ENCODE data around the gene KSR1. TPM values are rescaled to one million over a fixed set of nuclear protein-coding genes. Genes with fewer than 3 reads are reported as not detected.

Gene KSR1
- polyA plus RNA-seq, 1 donor from 2014 or later = 9.2 TPM

DNA sequence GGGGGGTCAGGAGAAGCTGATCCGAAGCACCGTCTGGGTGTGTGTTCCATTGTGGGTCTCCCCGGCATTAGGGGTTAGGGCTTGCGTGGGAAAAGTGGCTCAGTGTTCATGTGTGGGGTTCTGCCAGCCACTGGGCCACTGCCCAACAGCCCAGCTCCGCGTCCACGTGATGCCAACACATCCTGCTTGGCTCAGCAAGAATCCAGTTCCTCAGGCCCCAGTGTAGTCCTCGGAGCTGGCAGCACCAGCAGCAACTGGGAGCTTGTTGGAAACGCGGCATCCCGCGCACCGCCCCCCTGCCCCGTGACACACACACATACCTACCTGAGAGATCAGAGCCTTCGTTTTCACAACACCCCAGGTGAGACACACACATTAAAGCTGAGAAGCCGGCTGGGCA lies 193.7 kb downstream of the KSR1 start:
- TF ChIP-seq EZH2 (IDR thresholded peaks at IDR 0.05; ENCODE audit: borderline replicate concordance, insufficient read depth, low read length, poor library complexity, severe bottlenecking) = no peak
- no peak for TF ChIP-seq POLR2AphosphoS5 (IDR thresholded peaks at IDR 0.05)
- TF ChIP-seq, protein P1, sequence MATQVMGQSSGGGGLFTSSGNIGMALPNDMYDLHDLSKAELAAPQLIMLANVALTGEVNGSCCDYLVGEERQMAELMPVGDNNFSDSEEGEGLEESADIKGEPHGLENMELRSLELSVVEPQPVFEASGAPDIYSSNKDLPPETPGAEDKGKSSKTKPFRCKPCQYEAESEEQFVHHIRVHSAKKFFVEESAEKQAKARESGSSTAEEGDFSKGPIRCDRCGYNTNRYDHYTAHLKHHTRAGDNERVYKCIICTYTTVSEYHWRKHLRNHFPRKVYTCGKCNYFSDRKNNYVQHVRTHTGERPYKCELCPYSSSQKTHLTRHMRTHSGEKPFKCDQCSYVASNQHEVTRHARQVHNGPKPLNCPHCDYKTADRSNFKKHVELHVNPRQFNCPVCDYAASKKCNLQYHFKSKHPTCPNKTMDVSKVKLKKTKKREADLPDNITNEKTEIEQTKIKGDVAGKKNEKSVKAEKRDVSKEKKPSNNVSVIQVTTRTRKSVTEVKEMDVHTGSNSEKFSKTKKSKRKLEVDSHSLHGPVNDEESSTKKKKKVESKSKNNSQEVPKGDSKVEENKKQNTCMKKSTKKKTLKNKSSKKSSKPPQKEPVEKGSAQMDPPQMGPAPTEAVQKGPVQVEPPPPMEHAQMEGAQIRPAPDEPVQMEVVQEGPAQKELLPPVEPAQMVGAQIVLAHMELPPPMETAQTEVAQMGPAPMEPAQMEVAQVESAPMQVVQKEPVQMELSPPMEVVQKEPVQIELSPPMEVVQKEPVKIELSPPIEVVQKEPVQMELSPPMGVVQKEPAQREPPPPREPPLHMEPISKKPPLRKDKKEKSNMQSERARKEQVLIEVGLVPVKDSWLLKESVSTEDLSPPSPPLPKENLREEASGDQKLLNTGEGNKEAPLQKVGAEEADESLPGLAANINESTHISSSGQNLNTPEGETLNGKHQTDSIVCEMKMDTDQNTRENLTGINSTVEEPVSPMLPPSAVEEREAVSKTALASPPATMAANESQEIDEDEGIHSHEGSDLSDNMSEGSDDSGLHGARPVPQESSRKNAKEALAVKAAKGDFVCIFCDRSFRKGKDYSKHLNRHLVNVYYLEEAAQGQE (IDR thresholded peaks at IDR 0.05; ENCODE audit: borderline replicate concordance) = no peak
- TF ChIP-seq, protein P2, sequence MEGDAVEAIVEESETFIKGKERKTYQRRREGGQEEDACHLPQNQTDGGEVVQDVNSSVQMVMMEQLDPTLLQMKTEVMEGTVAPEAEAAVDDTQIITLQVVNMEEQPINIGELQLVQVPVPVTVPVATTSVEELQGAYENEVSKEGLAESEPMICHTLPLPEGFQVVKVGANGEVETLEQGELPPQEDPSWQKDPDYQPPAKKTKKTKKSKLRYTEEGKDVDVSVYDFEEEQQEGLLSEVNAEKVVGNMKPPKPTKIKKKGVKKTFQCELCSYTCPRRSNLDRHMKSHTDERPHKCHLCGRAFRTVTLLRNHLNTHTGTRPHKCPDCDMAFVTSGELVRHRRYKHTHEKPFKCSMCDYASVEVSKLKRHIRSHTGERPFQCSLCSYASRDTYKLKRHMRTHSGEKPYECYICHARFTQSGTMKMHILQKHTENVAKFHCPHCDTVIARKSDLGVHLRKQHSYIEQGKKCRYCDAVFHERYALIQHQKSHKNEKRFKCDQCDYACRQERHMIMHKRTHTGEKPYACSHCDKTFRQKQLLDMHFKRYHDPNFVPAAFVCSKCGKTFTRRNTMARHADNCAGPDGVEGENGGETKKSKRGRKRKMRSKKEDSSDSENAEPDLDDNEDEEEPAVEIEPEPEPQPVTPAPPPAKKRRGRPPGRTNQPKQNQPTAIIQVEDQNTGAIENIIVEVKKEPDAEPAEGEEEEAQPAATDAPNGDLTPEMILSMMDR (IDR thresholded peaks at IDR 0.05; ENCODE audit: poor library complexity, severe bottlenecking) = no peak
- TF ChIP-seq RAD21 (conservative IDR thresholded peaks at IDR 0.05) = no peak
- no peak for TF ChIP-seq EP300 (conservative IDR thresholded peaks at IDR 0.05; ENCODE audit: poor library complexity, severe bottlenecking)
- TF ChIP-seq MXI1 (conservative IDR thresholded peaks at IDR 0.05; ENCODE audit: poor library complexity, severe bottlenecking) = no peak
- H3K27me3 ChIP-seq (ENCODE audit: insufficient read depth, low read depth, low read length) = no peaks in the 10 kb centered on the region
- no peak overlapping the region for H3K27ac ChIP-seq (ENCODE audit: low read length)
- H4K20me1 ChIP-seq (ENCODE audit: insufficient read depth) = no peaks in the 10 kb centered on the region
- H3F3A ChIP-seq (ENCODE audit: insufficient read depth, low read length, poor library complexity, severe bottlenecking) = no peaks in the 10 kb centered on the region
- H3K9ac ChIP-seq (ENCODE audit: low read length) = no peak overlapping the region
- no peak overlapping the region for H3K4me3 ChIP-seq (ENCODE audit: low read length)
- H3K4me2 ChIP-seq (ENCODE audit: low read length) = no peak overlapping the region
- H3K79me2 ChIP-seq (replicated peaks; ENCODE audit: insufficient read depth, low read length) = no peaks in the 10 kb centered on the region
- no peaks in the 10 kb centered on the region for H3K9me2 ChIP-seq (ENCODE audit: insufficient read depth, low read length)
- H3K9me3 ChIP-seq (ENCODE audit: low read length) = no peaks in the 10 kb centered on the region
- no peaks in the 10 kb centered on the region for H3K36me3 ChIP-seq (ENCODE audit: insufficient read depth, low read length)
- no peak overlapping the region for H2AFZ ChIP-seq (ENCODE audit: low read depth, low read length)

DNA sequence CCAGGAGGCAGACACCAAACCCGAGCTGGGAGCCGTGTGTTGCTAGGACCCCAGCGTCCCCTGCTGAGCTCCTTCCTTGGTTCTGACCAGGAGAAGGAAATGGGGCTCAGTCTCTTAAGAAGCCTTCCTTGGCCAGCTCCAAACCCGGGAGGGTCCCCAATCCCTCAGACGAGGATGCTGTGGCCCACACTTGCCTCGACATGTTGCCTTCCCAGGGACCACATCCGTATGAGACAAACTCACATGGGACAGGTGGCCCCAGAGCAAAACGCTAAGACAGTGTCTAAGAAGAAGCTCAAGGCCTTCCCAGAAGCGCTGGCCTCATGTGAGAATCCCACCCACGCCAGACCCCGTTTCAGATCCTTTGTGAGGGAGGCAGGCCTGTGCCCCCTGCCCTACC lies 194.6 kb downstream of the KSR1 start:
- TF ChIP-seq, protein P2 (IDR thresholded peaks at IDR 0.05; ENCODE audit: poor library complexity, severe bottlenecking) = no peak
- TF ChIP-seq RAD21 (conservative IDR thresholded peaks at IDR 0.05) = no peak
- no peak for TF ChIP-seq MXI1 (conservative IDR thresholded peaks at IDR 0.05; ENCODE audit: poor library complexity, severe bottlenecking)
- no peaks in the 10 kb centered on the region for H3K36me3 ChIP-seq (ENCODE audit: insufficient read depth, low read length)
- H2AFZ ChIP-seq (ENCODE audit: low read depth, low read length) = no peak overlapping the region
- no peak overlapping the region for H3K4me2 ChIP-seq (ENCODE audit: low read length)
- no peak overlapping the region for H3K9ac ChIP-seq (ENCODE audit: low read length)
- no peaks in the 10 kb centered on the region for H3K9me2 ChIP-seq (ENCODE audit: insufficient read depth, low read length)
- no peaks in the 10 kb centered on the region for H3K79me2 ChIP-seq (replicated peaks; ENCODE audit: insufficient read depth, low read length)
- H3K9me3 ChIP-seq (ENCODE audit: low read length) = no peaks in the 10 kb centered on the region
- H3K4me3 ChIP-seq (ENCODE audit: low read length) = no peak overlapping the region
- no peak overlapping the region for H3K27ac ChIP-seq (ENCODE audit: low read length)
- H3K27me3 ChIP-seq (ENCODE audit: insufficient read depth, low read depth, low read length) = no peaks in the 10 kb centered on the region
- no peaks in the 10 kb centered on the region for H4K20me1 ChIP-seq (ENCODE audit: insufficient read depth)
- no peaks in the 10 kb centered on the region for H3F3A ChIP-seq (ENCODE audit: insufficient read depth, low read length, poor library complexity, severe bottlenecking)
